Stimulated activated CD4-positive, alpha-beta T cell treated with anti-CD3 and anti-CD28 coated beads, TNF-alpha, amount 100 ng/mL, for 1 hour (primary cell): ENCODE measurements around the gene LBX2.

Source experiments
- DNase-seq, 3 donors: peaks; one replicate each; pipeline ENCODE4 v3.0.0-alpha.2; 2020; ENCODE audit warnings: low read depth in 3 of 3, low spot score in 1 of 3

LBX2 gene

GRCh38 chr2:74526649-74527230 is 27.3 kb upstream of the LBX2 start:
- no peak for DNase-seq

GRCh38 chr2:74525717-74526648 is 26.6 kb upstream of the LBX2 start, which contains the start of gene DQX1:
TSS of gene DQX1 (minus strand) at chr2:74526231. CDS start at chr2:74525729, 502 bp downstream.
- no peak for DNase-seq

GRCh38 chr2:74524955-74525716 is 25.7 kb upstream of the LBX2 start:
- DNase-seq: no peak

- no peak for DNase-seq
These were observed 24.6 kb upstream of the LBX2 start for GRCh38 chr2:74524005-74524404.

- DNase-seq: no peak
These were observed 23.1 kb upstream of the LBX2 start for GRCh38 chr2:74522516-74522915.

- no peak for DNase-seq
These were observed 17.2 kb upstream of the LBX2 start for GRCh38 chr2:74516650-74517049.

- DNase-seq: peak in 2 of 3 donors; percentile 58 to 80
These were observed 16.7 kb upstream of the LBX2 start for GRCh38 chr2:74515981-74516633.

GRCh38 chr2:74515271-74515980 is 16.0 kb upstream of the LBX2 start:
- DNase-seq: no peak

- DNase-seq: no peak
These were observed 15.2 kb upstream of the LBX2 start, which contains the start of gene TLX2 for GRCh38 chr2:74514368-74515270. TSS of gene TLX2 (plus strand) at chr2:74514450. CDS start at chr2:74514807, 357 bp downstream.

- no peak for DNase-seq
These were observed 14.4 kb upstream of the LBX2 start for GRCh38 chr2:74513605-74514367.

GRCh38 chr2:74512744-74513604 is 13.6 kb upstream of the LBX2 start:
- no peak for DNase-seq

- DNase-seq: no peak
These were observed 11.9 kb upstream of the LBX2 start for GRCh38 chr2:74511104-74511989.

GRCh38 chr2:74510272-74510671 is 10.9 kb upstream of the LBX2 start:
- no peak for DNase-seq

GRCh38 chr2:74507926-74508520 is 8.6 kb upstream of the LBX2 start:
- no peak for DNase-seq

- peak; percentile 94 to 99 (median 96) for DNase-seq
These were observed 7.9 kb upstream of the LBX2 start, which contains the start of gene PCGF1 for GRCh38 chr2:74507145-74507925. TSS of gene PCGF1 (minus strand) at chr2:74507695. CDS start at chr2:74507668, 27 bp downstream.
